Stimulated activated naive CD4-positive, alpha-beta T cell (primary cell): ENCODE measurements around the gene NF1.
A peak's percentile ranks its signal among the peaks of the same experiment; 100 is the strongest.
"Not testable (repeated sequence)": the region's sequence is repeated elsewhere in the genome, so short reads cannot be mapped to it uniquely, and the experiment has no call there.

Experiments used
- DNase-seq, 6 experiments: peaks; one replicate each; lab custom pipeline; 2025; lab: John Stamatoyannopoulos, UW

The NF1 gene

DNA sequence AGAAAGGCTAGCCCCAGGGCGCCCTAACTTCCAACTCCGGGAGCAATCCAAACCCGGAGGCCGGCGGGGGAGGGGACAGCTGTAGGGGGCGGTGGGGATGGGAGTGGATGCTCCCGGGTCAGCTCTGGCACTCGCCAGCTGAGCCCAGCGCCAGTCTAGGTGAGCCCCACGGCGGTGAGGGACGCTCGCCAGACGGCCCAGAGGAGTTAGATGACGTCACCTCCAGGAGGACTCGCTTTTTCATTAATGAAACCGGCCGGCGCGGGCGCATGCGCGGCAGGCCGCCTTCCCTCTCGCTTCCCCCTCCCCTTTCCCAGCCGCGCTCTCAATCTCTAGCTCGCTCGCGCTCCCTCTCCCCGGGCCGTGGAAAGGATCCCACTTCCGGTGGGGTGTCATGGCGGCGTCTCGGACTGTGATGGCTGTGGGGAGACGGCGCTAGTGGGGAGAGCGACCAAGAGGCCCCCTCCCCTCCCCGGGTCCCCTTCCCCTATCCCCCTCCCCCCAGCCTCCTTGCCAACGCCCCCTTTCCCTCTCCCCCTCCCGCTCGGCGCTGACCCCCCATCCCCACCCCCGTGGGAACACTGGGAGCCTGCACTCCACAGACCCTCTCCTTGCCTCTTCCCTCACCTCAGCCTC is at the start of gene NF1:
TSS of gene NF1 (plus strand) at position 378 of the 636 bp plus-strand sequence. CDS start 333 bp downstream, outside the sequence.
- DNase-seq = peak; percentile 40 to 84 (median 70)

- DNase-seq = not testable (repeated sequence)
These were observed 47.8 kb upstream of the NF1 start for GRCh38 chr17:31046856-31047425.

DNA sequence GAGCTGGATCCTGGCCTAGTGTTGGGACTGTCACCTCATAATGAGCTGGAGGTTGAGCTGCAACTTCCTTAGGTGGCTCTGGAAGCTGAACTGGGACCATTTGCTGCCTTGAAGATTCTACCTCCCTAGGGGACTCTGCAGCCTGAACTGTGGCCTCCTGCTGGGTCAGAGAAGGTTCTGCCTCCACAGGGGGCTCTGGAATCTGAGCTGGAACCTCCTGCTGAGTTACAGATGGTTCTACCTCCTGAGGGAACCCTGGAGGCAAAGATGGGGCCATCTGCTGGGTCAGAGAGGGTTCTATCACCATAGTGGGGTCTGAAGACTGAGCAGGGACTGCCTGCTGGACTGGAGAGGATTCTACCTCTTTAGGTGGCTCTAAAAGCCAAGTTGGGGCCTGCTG is 46.6 kb upstream of the NF1 start:
- DNase-seq = no peak

GRCh38 chr17:31048780-31049179 is 46.0 kb upstream of the NF1 start:
- no peak for DNase-seq

DNA sequence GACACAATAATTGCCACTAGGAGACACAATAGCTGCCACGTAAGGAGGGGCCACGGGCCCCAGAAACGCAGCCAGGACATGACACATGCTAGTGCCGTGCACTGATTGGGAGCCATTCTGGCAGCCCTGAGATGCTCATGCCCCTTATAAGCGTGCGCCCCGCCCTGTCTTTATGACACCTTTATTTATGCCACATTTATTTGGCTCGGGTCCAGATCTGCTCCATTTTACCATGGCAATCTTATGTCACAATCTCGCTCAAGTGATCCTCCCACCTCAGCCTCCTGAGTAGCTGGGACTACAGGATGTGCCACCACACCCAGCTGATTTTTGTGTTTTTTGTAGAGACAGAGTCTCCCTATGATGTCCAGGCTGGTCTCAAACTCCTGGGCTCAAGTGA is 43.8 kb upstream of the NF1 start:
- DNase-seq = no peak

DNA sequence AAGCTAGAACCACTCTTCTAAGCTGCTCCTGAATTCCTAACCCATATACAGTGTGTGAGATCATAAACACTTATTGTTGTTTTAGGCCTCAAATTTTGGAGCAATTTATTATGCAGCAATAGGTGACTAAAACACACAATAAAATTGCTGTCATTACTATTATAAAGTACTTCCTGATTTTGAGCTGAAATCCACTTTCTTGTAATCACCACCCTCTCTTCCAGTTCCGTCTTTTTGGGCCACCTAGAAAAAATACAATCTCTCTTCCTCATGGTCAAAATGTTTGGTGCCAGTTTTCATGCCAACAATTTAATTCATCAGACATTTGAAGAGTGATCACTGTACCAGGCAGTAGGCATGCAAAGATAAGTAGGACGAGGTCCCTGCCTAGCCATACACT is 43.3 kb upstream of the NF1 start:
- DNase-seq = no peak

DNA sequence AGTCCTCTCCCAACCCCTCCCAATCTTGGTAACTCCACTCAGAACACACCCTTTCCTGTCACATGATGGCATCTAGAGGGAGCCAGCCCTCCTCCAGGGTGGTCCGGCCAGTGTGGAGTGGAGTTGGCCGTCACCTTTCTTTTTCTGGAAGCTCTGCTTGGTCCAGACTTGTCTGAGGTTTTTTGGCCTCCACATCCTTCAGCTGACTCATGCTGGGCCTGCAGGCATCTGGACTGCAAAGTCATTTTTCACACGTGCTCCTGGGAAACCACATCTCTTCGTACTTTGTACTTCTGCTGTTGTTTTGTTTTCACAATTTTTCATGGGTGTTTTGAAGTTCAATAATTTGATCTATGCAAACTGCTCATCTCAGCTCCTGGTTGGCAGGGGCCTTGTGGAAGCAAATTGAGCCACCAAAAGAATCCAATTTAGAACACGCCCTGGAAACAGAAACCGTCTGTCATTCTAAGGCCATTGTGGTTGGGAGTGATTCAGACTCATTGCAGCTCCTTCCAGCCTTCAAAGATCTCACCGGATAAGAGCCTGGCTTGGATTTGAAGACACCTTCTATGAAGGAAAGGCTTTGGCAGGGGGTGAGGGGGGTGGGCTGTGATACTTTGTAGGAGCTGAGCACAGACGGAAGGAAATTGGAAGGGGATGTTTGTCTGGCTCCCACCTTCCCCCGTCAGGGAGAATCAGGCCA is 42.4 kb upstream of the NF1 start:
- DNase-seq = no peak

GRCh38 chr17:31053071-31053470 is 41.7 kb upstream of the NF1 start:
- DNase-seq = no peak

- no peak for DNase-seq
These were observed 40.0 kb upstream of the NF1 start for GRCh38 chr17:31054761-31055160.

DNA sequence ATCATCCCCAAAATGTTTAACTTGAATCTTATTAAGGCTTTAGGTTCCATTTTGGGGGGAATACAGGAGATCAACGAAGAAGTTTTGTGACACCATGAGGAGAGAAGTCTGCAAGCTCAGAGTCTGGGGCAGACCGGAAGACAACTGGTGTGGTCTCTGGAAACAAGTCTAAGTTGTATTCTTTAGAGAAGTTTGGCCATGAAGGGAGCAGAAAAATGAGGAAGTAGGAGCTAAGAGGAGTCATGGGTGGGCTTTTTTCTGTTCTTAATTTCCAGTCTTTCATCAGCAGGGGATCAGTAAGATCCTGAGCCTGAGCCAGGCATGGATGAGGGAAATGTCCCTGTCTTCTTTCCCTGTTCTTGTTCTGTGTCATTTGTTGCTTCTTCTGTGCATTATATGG is 35.8 kb upstream of the NF1 start:
- no peak for DNase-seq

GRCh38 chr17:31060791-31061550 is 33.8 kb upstream of the NF1 start:
- no peak for DNase-seq

- no peak for DNase-seq
These were observed 33.1 kb upstream of the NF1 start for GRCh38 chr17:31061678-31062077.

DNA sequence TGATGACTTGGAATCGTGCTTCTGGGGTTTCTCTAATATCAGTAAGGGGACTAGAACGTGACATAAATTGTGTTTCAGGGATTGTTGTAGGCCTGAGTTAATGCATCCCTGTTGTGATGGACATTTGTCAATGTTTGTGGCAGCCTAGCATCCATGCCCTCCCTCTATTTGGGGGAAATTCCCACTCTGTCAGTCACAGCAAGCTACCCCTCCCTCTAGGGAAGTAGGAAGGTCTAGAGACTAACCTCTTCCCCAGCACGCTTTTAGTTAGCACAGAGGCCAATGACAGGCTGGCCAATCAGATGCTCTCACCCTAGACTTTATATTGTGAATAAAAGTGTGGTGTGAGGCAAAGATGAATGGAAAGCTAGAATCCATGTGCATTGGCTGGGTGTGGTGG is 32.4 kb upstream of the NF1 start:
- DNase-seq = no peak

GRCh38 chr17:31064707-31065106 is 30.1 kb upstream of the NF1 start:
- no peak for DNase-seq

GRCh38 chr17:31067691-31068184 is 27.0 kb upstream of the NF1 start:
- DNase-seq = no peak

GRCh38 chr17:31068291-31068690 is 26.5 kb upstream of the NF1 start:
- DNase-seq = peak in 5 of 6 experiments; percentile 1 to 11 (median 3)

DNA sequence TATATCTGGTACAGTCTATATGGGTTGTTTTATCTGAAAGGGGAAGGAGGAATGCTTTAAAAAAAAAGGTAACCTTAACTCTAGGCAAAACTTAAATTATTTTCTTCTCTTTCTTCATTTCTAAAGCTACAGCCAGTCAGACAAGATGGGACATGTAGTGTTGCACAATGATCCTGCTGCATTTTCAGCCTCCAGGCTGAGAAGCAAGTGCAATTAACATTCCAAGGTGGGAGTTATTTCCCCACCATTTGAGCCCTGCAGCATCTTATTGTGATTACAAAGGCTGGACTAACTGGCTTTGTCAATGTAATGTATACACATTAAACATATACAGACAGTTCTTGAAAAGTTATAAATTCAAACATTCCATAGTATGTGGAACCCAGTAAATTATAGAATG is 22.6 kb upstream of the NF1 start:
- DNase-seq = no peak

- no peak for DNase-seq
These were observed 21.4 kb upstream of the NF1 start for GRCh38 chr17:31073411-31073810.

DNA sequence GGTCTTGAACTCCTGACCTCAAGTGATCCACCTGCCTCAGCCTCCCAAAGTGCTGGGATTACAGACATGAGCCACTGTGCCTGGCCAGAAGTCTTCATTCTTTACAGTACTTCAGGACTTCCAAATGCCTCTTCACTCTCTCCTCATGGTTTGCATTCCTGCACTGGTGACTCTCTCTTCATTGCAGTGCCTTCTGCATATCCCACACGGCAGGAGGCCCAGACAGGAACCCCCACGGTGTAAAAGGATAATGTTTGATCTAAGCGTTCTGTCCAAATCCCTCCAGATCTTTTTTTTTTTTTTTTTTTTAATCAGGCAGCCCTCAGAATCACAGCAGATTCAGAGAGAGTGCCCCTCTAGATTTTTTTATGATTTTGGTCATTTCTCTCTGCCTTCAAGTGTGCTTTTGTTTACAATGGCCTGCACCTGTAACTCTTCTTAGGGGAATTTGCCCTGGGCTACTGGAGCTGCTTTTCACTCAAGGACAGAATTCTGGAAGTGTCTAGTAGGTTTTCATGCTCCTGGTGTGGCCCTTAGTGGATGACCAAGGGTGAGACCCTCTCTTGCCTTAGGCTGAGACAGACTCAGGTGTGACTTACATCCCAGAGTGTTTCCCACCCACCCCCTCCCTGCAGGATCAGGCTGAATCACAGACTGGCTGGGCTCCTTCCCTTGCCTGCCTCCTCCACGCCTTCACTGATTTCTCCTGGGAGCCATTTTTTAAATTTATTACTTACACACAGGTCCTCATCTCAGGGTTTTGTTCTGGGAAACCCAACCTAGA is 19.8 kb upstream of the NF1 start:
- no peak for DNase-seq

DNA sequence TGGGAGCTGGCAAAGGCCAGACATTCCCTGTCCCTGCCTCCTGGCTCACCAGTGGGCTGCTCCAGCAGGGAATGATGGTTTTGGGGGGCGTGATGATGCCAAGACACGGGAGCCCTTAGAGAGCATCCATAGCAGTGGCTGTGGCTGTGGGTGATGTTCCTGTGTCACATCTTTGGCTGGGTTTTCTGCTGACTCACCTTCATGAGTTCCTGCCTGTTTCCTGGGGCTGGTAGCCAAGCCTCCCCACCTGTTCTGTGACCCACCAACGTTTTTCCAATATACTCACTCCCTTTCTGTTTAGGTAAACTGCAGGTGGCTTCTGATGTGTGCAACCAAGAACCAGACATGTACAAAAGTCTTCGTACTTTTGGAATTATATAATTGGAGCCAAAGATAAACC is 16.5 kb upstream of the NF1 start:
- no peak for DNase-seq

DNA sequence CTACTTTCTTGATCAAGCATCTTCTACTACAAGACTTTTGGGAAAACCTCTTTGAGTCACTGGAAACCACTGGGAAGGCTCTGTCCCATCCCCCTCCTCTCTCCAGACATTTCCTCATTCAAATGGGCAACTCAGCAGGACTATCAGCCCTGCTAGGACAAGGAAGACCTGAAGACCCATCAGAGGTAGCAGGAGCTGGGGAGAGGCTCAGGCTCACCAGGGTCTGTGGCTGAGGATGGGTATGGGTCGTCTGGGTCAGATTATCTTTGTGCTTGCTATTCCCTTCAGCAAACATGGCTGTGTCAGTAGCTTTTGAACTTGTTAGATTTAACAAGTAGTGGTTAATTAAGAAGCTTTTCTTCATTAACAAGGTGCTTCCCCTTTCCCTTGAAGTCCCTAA is 15.0 kb upstream of the NF1 start:
- no peak for DNase-seq

- no peak for DNase-seq
These were observed 9.2 kb upstream of the NF1 start for GRCh38 chr17:31085563-31085962.
